Adrenal gland (tissue), 12 donors: ENCODE results near the gene CDK2AP2. TPM values are rescaled to one million over a fixed set of nuclear protein-coding genes. Genes with fewer than 3 reads are reported as not detected.

Source experiments
- DNase-seq, 7 donors: peaks; one replicate each; pipeline ENCODE4 v3.0.0-alpha.2; 2019 to 2020
- H3K27ac ChIP-seq, 5 donors: fragments of 200-600 bp; sonication (generic) in 4 of 5; 1 replicate in 3 of 5; 2 replicates in 2 of 5; pipeline versions ENCODE4 v1.5.1 to v1.8.0; 2016 to 2020; ENCODE audit warnings: mild to moderate bottlenecking in 1 of 5
- H3K27me3 ChIP-seq: fragments of 200-600 bp; 2 replicates; pipeline ENCODE4 v1.8.0; 2021
- H3K36me3 ChIP-seq, 2 donors: fragments of 200-600 bp; replicated peaks in 1 of 2; 1 replicate in 1 of 2; 2 replicates in 1 of 2; pipeline versions ENCODE4 v1.5.1 to v1.8.0; 2018 to 2022
- H3K4me1 ChIP-seq, 2 donors: fragments of 200-600 bp; replicated peaks in 1 of 2; 1 replicate in 1 of 2; 2 replicates in 1 of 2; pipeline versions ENCODE4 v1.5.1 to v1.8.0; 2018 to 2021
- H3K4me3 ChIP-seq, 4 donors: fragments of 200-600 bp; sonication (generic) in 3 of 4; one replicate each; pipeline ENCODE4 v1.5.1; 2016 to 2018
- H3K9me3 ChIP-seq, 3 donors: fragments of 200-600 bp; sonication (generic) in 1 of 3; replicated peaks in 1 of 3; 1 replicate in 2 of 3; 2 replicates in 1 of 3; pipeline versions ENCODE4 v1.5.1 to v1.8.0; 2016 to 2021
- CTCF ChIP-seq, 6 experiments: fragments of 450-650 bp in 4 of 6; fragments of 200-600 bp in 2 of 6; sonication (generic) in 1 of 6; IDR thresholded peaks; 1 replicate in 5 of 6; 2 replicates in 1 of 6; pipeline versions ENCODE4 v1.5.1 to v1.8.0; 2016 to 2021; ENCODE audit warnings: antibody characterized with exemption in 6 of 6, mild to moderate bottlenecking in 2 of 6, moderate library complexity in 1 of 6
- POLR2A ChIP-seq, 2 donors: fragments of 450-650 bp; IDR thresholded peaks; one replicate each; pipeline ENCODE4 v1.6.1; 2017; ENCODE audit warnings: antibody characterized with exemption in 2 of 2, mild to moderate bottlenecking in 2 of 2, moderate library complexity in 1 of 2
- WGBS, 4 donors: extraction: QIAGEN DNeasy Blood & Tissue Kit in 2 of 4; methylation state at CpG; one replicate each; pipeline versions ENCODE4 v1.1.5 to v1.1.7; 2013 to 2017; 5-methylcytosine and 5-hydroxymethylcytosine counted together
- intact Hi-C, 2 donors: fragments of 100-400 bp; cut with DNase I; formaldehyde crosslinking; loops; one replicate each; pipeline versions ENCODE4 v1.14.1 to v1.15.0; 2022 to 2023
- polyA plus RNA-seq, 3 donors: library from polyadenylated mRNA; stranded (reverse); fragments of 200-250 nt in 2 of 3; fragments of 350-450 nt in 1 of 3; fragmentation: Illumina TruSeq in 1 of 3; extraction: RNeasy Lipid Tissue Mini Kit (QIAGEN cat#74804) in 1 of 3; gene quantifications; one replicate each; pipeline ENCODE4 v1.2.3, GENCODE V29; 2013 to 2014
- total RNA-seq, 9 donors: library from RNA; depleted of rRNA in 4 of 9; stranded (reverse); fragments of >200 nt in 4 of 9; fragments of 120-200 nt in 1 of 9; fragmentation: NEBNext Ultra II Directional in 1 of 9; extraction: Animal tissue kit (Norgen Biotek cat#: 25700) in 1 of 9; gene quantifications; one replicate each; pipeline versions ENCODE4 v1.1.0 to v1.2.4, GENCODE V29; 2013 to 2023
- donor health status: healthy with polysubstance abuse.
- donor health status: Bipolar disorder and iron deficiency.
- donor health status: DM: yes; HTN: yes; CAD: no.
- donor health status: DM: no; HTN: no; CAD: no.
- donor health status: DM: no; HTN: no; CAD: no.
- donor health status: DM: yes; HTN: yes; CAD: no.

Gene CDK2AP2
- total and polyA plus RNA-seq, 12 donors: 34.0 to 218 (median 58.8) TPM

- no peak overlapping the region for H3K27ac ChIP-seq
- no peaks in the 10 kb centered on the region for H3K9me3 ChIP-seq
- WGBS, 4 donors: 94 to 98% (median 96%) methylated on average over 18 to 65 of the region's 65 CpGs
- TF ChIP-seq POLR2A (IDR thresholded peaks at IDR 0.05) (no peak), CTCF (IDR thresholded peaks at IDR 0.05) (no peak)
- intact Hi-C loops: no loop called here
- no peak overlapping the region for H3K4me3 ChIP-seq
- no peaks in the 10 kb centered on the region for H3K4me1 ChIP-seq
- DNase-seq: no peak
- H3K27me3 ChIP-seq: no peaks in the 10 kb centered on the region
- H3K36me3 ChIP-seq: peaks cover 0 to 75% of the 10 kb centered on the region in 2 donors
These were observed 14.2 kb downstream of the CDK2AP2 start for GRCh38 chr11:67493548-67494370.

GRCh38 chr11:67492801-67493547 lies 15.0 kb downstream of the CDK2AP2 start:
- Histone ChIP-seq H3K27ac (no peak overlapping the region), H3K4me1 (no peaks in the 10 kb centered on the region), H3K9me3 (no peaks in the 10 kb centered on the region), H3K36me3 (peaks cover 0 to 70% of the 10 kb centered on the region in 2 donors), H3K4me3 (no peak overlapping the region), H3K27me3 (no peaks in the 10 kb centered on the region)
- intact Hi-C loops: no loop called here
- 83 to 87% (median 85%) methylated on average over 10 to 46 of the region's 46 CpGs for WGBS, 4 donors
- TF ChIP-seq CTCF (IDR thresholded peaks at IDR 0.05): no peak
- no peak for TF ChIP-seq POLR2A (IDR thresholded peaks at IDR 0.05)
- DNase-seq: no peak

- H3K9me3 ChIP-seq: no peaks in the 10 kb centered on the region
- H3K4me3 ChIP-seq: no peak overlapping the region
- no peak for DNase-seq
- TF ChIP-seq CTCF (IDR thresholded peaks at IDR 0.05) (no peak), POLR2A (IDR thresholded peaks at IDR 0.05) (no peak)
- peaks cover 0 to 77% of the 10 kb centered on the region in 2 donors for H3K36me3 ChIP-seq
- no peak overlapping the region for H3K27ac ChIP-seq
- no peaks in the 10 kb centered on the region for H3K27me3 ChIP-seq
- 89 to 100% (median 93%) methylated on average over 2 to 19 of the region's 19 CpGs for WGBS, 4 donors
- no peaks in the 10 kb centered on the region for H3K4me1 ChIP-seq
- intact Hi-C loops: no loop called here
These were observed 15.8 kb downstream of the CDK2AP2 start for GRCh38 chr11:67492069-67492727.
